ENCODE measurements around the gene FOXP1.

GRCh38 chr3:71579935-71580406, 3.6 kb downstream of the FOXP1 start:
- TF ChIP-seq CTCF (IDR thresholded peaks at IDR 0.05) (no peak), EP300 (IDR thresholded peaks at IDR 0.05) (no peak), POLR2A (IDR thresholded peaks at IDR 0.05; ENCODE audit: low read depth) (no peak), POLR2AphosphoS5 (IDR thresholded peaks at IDR 0.05) (peak in 1 of 2 donors; percentile 59)

Data from esophagus muscularis mucosa (tissue), 4 donors.